ENCODE measurements around the gene RASSF3.
A peak's percentile ranks its signal among the peaks of the same experiment; 100 is the strongest.
"Not testable (repeated sequence)": the region's sequence is repeated elsewhere in the genome, so short reads cannot be mapped to it uniquely, and the experiment has no call there.

RASSF3 gene

DNA sequence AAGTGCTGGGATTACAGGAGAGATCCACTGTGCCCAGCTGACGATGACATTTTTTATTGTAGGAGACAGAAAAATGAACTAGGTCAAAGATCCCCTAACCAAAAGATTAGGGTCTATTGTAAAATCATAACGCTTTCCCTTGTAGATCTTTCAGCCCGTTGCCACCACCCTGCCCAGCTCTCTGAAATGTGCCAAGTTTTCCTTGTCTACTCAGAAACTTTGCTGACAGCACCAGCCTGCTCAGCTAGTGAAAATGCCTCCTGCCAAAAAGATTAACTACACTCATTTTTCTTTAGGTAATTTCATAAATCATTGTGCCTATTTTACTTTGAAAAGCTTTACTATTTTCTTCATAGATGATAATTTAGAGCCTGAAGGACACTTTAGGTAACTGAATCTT is 28.2 kb upstream of the RASSF3 start:
- Histone ChIP-seq H3K27me3 (ENCODE audit: insufficient read depth, low read length, poor library complexity) (no peaks in the 10 kb centered on the region), H3K9ac (ENCODE audit: low read depth, low read length) (no peak overlapping the region), H3K4me3 (ENCODE audit: low read depth in 1 of 2, low read length in 2 of 2) (no peak overlapping the region), H2AFZ (ENCODE audit: low read depth, low read length) (no peak overlapping the region), H3K27ac (ENCODE audit: low read length) (no peak overlapping the region), H4K20me1 (ENCODE audit: insufficient read depth, low read length) (no peaks in the 10 kb centered on the region), H3K36me3 (ENCODE audit: insufficient read depth, low read length) (no peaks in the 10 kb centered on the region), H3K9me3 (ENCODE audit: insufficient read depth, low read length, severe bottlenecking) (no peaks in the 10 kb centered on the region), H3K4me1 (ENCODE audit: insufficient read depth, low read length) (0 out of 2 replicates have a peak, but pooled peaks cover 4% of the 10 kb centered on the region), H3K79me2 (ENCODE audit: insufficient read depth, low read length) (no peaks in the 10 kb centered on the region), H3K4me2 (ENCODE audit: insufficient read depth, low read length) (no peak overlapping the region)
- DNase-seq (no peak), ATAC-seq (ENCODE audit: insufficient read depth, low read depth) (no peak)
- no peak for TF ChIP-seq EZH2 (IDR thresholded peaks at IDR 0.05; ENCODE audit: borderline replicate concordance, low read depth, low read length, severe bottlenecking)
- TF ChIP-seq, protein P1, sequence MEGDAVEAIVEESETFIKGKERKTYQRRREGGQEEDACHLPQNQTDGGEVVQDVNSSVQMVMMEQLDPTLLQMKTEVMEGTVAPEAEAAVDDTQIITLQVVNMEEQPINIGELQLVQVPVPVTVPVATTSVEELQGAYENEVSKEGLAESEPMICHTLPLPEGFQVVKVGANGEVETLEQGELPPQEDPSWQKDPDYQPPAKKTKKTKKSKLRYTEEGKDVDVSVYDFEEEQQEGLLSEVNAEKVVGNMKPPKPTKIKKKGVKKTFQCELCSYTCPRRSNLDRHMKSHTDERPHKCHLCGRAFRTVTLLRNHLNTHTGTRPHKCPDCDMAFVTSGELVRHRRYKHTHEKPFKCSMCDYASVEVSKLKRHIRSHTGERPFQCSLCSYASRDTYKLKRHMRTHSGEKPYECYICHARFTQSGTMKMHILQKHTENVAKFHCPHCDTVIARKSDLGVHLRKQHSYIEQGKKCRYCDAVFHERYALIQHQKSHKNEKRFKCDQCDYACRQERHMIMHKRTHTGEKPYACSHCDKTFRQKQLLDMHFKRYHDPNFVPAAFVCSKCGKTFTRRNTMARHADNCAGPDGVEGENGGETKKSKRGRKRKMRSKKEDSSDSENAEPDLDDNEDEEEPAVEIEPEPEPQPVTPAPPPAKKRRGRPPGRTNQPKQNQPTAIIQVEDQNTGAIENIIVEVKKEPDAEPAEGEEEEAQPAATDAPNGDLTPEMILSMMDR (IDR thresholded peaks at IDR 0.05; ENCODE audit: borderline replicate concordance, extremely low read depth, low read length, poor library complexity, severe bottlenecking): no peak

DNA sequence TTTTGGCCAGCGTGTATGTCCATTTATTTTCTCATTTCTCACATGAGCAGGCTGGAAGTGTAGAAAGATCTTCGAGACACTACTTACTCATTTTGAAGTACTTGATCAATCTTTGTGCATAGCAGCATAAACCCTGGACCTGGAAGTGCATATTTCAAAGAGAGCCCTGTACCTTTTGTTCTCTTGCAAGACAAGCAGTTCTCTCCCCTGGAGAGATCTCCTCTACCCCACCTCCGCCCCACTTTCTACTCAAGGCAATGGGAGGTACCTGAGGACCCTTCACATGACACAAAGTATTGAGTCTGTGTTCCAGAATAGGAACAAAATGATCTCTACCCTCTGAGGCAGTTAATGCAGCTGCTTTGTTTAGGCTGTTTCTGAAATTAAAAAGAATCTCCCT is 27.4 kb upstream of the RASSF3 start:
- no peaks in the 10 kb centered on the region for H4K20me1 ChIP-seq (ENCODE audit: insufficient read depth, low read length)
- ATAC-seq (ENCODE audit: insufficient read depth, low read depth) (no peak), DNase-seq (no peak)
- H3K27me3 ChIP-seq (ENCODE audit: insufficient read depth, low read length, poor library complexity): no peaks in the 10 kb centered on the region
- no peak overlapping the region for H3K4me2 ChIP-seq (ENCODE audit: insufficient read depth, low read length)
- TF ChIP-seq, protein P1 (IDR thresholded peaks at IDR 0.05; ENCODE audit: borderline replicate concordance, extremely low read depth, low read length, poor library complexity, severe bottlenecking): no peak
- no peak for TF ChIP-seq EZH2 (IDR thresholded peaks at IDR 0.05; ENCODE audit: borderline replicate concordance, low read depth, low read length, severe bottlenecking)
- H2AFZ ChIP-seq (ENCODE audit: low read depth, low read length): peak overlapping the region; percentile 22
- H3K9me3 ChIP-seq (ENCODE audit: insufficient read depth, low read length, severe bottlenecking): no peaks in the 10 kb centered on the region
- no peak overlapping the region for H3K4me3 ChIP-seq (ENCODE audit: low read depth in 1 of 2, low read length in 2 of 2)
- no peak overlapping the region for H3K27ac ChIP-seq (ENCODE audit: low read length)
- H3K9ac ChIP-seq (ENCODE audit: low read depth, low read length): no peak overlapping the region
- H3K36me3 ChIP-seq (ENCODE audit: insufficient read depth, low read length): no peaks in the 10 kb centered on the region
- H3K4me1 ChIP-seq (ENCODE audit: insufficient read depth, low read length): 0 out of 2 replicates have a peak, but pooled peaks cover 4% of the 10 kb centered on the region
- no peaks in the 10 kb centered on the region for H3K79me2 ChIP-seq (ENCODE audit: insufficient read depth, low read length)

- not testable (repeated sequence) for H3K27ac ChIP-seq (ENCODE audit: low read length); ATAC-seq (ENCODE audit: insufficient read depth, low read depth); DNase-seq; H3K4me1 ChIP-seq (ENCODE audit: insufficient read depth, low read length); H3K79me2 ChIP-seq (ENCODE audit: insufficient read depth, low read length); H3K9me3 ChIP-seq (ENCODE audit: insufficient read depth, low read length, severe bottlenecking); H3K36me3 ChIP-seq (ENCODE audit: insufficient read depth, low read length); H3K9ac ChIP-seq (ENCODE audit: low read depth, low read length); H3K4me3 ChIP-seq (ENCODE audit: low read depth in 1 of 2, low read length in 2 of 2); H4K20me1 ChIP-seq (ENCODE audit: insufficient read depth, low read length); H3K4me2 ChIP-seq (ENCODE audit: insufficient read depth, low read length); H3K27me3 ChIP-seq (ENCODE audit: insufficient read depth, low read length, poor library complexity)
- H2AFZ ChIP-seq (ENCODE audit: low read depth, low read length): peak overlapping the region; percentile 50
These were observed 26.9 kb upstream of the RASSF3 start for GRCh38 chr12:64583395-64583770.

GRCh38 chr12:64583771-64584421 is 26.4 kb upstream of the RASSF3 start:
- Histone ChIP-seq H3K9me3 (ENCODE audit: insufficient read depth, low read length, severe bottlenecking) (no peaks in the 10 kb centered on the region), H3K36me3 (ENCODE audit: insufficient read depth, low read length) (no peaks in the 10 kb centered on the region), H3K4me2 (ENCODE audit: insufficient read depth, low read length) (no peak overlapping the region), H4K20me1 (ENCODE audit: insufficient read depth, low read length) (no peaks in the 10 kb centered on the region), H3K4me1 (ENCODE audit: insufficient read depth, low read length) (0 out of 2 replicates have a peak, but pooled peaks cover 4% of the 10 kb centered on the region), H3K27me3 (ENCODE audit: insufficient read depth, low read length, poor library complexity) (no peaks in the 10 kb centered on the region), H3K79me2 (ENCODE audit: insufficient read depth, low read length) (no peaks in the 10 kb centered on the region), H3K4me3 (ENCODE audit: low read depth in 1 of 2, low read length in 2 of 2) (no peak overlapping the region), H3K9ac (ENCODE audit: low read depth, low read length) (no peak overlapping the region), H3K27ac (ENCODE audit: low read length) (no peak overlapping the region), H2AFZ (ENCODE audit: low read depth, low read length) (peak overlapping the region; percentile 50)
- no peak for ATAC-seq (ENCODE audit: insufficient read depth, low read depth)
- DNase-seq: no peak
- TF ChIP-seq, protein P1 (IDR thresholded peaks at IDR 0.05; ENCODE audit: borderline replicate concordance, extremely low read depth, low read length, poor library complexity, severe bottlenecking): no peak
- no peak for TF ChIP-seq EZH2 (IDR thresholded peaks at IDR 0.05; ENCODE audit: borderline replicate concordance, low read depth, low read length, severe bottlenecking)

Measured in DND-41 (cell line).